C1 segment of cervical spinal cord (tissue), 14 donors: ENCODE results near the gene ACSL4.
A peak's percentile ranks its signal among the peaks of the same experiment; 100 is the strongest.
"Not testable (repeated sequence)": the region's sequence is repeated elsewhere in the genome, so short reads cannot be mapped to it uniquely, and the experiment has no call there.

Experiments
- DNase-seq, 14 donors: peaks; one replicate each; lab custom pipeline; 2025; lab: John Stamatoyannopoulos, UW

The ACSL4 gene

DNA sequence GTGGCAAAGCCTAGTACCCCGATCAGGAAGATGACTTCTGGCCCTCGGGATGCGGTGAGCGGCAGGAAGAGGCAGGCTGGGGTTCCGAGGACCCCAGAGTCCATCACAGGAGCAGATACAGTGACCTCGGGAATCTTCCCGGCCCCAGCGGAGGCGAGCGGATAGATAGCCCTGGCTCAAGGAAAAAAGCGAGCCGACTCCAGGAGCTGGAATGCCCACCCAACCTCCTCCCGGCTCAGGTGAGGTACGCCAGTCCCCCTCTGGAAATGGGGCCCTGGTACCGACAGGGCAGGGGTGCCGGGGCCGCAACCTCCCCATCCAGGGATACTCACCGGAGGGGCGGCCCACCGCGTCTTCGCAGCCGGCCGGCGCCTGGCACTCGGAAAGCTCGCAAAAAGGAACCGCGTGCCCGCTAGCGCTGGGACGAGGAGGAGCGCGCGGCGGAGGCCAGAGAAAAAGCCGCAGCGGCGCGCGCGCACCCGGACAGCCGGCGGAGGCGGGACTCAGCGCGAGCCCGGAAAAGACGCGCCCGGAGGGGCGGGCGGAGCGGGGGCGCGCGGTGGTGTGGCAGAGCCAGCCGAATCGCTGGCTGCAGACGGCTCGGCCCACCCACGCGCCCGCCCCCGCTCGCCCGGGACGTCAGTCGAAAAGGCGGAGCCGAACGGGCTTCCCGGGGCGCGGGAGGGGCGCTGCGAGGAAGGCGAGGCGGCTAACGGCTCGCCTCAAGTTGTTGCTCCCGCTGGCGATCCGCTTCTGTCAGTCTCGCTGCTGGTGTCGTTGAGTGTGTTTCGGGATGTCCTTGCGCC lies at the start of gene ACSL4:
Gene ACSL4, minus strand, starts transcription at position 451 of the 806 bp plus-strand sequence. CDS start 49,894 bp downstream, outside the sequence.
- peak; percentile 10 to 85 (median 67) for DNase-seq

DNA sequence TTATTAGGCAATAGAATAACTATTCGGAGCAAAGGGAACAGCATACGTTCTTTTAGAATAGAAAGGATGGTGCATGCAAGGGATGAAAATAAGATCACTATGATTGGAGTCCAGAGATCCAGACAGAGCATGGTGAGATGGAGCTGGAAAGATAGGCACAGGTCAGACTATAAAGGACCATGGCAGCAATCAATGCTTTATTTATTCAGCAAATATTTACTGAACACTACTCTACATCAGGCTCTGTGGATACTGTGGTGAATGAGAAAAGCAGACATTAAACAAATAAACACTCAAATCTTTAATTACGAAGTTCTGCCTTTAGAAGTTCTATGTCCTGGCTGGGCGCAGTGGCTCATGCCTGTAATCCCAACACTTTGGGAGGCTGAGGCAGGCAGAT lies 44.7 kb upstream of the ACSL4 start:
- DNase-seq = no peak

DNA sequence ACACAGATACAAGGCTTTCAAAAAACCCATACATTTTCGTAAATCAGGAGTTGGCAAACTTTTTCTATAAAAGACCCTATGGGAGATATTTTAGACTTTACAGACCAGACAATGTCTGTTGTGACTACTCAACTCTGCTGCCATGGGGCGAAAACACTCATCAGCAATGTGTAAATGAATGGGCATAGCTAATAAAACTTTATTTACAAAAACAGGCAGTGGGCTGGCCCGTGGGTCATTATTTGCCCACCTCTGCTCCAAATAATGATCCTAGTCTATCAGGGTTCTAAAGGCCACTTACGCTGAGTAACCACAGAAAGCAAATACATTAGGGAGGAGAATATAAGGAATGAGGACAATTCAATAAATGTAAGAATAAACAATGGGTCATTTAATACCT lies 43.9 kb upstream of the ACSL4 start:
- DNase-seq = no peak

DNA sequence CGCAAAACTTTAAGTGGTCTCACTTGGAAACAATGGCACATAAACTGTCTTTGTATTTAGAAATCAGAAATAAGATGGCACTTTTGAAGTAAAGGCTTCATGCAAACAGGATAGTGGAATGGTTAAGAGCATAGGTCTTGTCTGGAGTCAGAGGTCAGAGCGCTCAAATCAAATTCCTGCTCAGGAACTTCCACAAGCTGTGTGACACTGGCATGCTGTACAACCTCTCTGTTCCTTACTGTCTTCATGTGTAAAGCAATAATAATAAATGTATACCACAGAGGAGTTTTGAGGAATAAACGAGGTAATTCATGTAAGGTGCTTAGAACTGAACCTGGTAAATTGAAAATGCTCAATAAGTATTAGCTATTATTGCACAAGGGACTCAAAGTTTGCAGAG lies 43.4 kb upstream of the ACSL4 start:
- no peak for DNase-seq

DNA sequence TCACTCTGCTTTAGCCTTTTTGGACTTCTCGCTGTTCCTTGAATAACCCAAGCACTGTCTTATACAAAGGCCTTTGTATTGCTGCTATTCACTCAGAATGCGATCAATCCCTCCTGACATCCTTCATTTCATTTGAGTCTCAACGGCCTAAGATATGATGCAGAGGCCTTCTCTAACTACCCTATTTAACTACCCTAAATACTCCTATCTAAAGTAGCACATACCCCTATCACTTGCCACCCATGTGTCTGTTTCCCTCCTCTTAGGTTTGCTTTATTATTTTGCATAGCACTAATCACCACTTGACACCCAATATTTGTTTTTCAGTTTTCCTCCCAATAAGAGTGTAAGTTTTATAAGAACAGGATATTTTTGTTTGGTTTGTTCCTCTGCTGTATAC lies 42.3 kb upstream of the ACSL4 start:
- DNase-seq = no peak

DNA sequence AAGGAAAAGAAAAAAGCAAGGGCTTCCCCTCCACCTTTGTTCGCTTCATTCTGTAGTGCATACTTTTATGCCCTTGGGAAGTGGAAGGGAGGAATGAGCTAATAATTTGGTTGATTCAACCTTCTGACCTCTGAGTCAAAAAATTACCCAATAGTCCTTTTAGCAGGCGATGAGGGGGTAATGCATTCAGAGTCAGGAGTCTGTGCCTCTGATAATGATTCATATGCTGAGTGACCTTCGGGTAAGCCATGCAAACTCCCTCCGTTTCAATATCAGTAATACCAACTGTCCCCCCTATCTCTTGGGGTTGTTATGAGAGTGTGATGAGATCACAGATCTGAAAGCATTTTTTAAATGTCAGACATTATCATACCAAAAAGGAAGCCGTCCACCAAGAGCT lies 41.6 kb upstream of the ACSL4 start:
- DNase-seq = no peak

DNA sequence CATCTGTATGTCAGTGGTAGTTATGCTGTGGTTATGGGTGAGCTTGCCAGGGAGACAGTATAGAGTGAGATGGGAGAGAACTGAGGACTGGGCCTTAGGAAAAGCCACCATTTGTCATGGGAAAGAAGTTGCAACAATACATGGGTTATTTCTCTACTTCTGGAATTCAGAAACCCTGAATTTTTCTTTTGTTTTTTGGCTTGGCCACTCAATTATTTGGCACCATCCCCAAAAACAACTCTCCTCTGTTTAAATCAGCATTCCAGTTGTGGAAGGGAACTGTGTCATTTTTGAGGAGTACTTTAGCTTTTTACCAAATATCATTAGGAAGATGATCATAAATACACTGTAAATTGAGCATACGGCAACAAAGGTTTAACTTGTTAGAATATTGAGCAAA lies 41.1 kb upstream of the ACSL4 start:
- DNase-seq = no peak

DNA sequence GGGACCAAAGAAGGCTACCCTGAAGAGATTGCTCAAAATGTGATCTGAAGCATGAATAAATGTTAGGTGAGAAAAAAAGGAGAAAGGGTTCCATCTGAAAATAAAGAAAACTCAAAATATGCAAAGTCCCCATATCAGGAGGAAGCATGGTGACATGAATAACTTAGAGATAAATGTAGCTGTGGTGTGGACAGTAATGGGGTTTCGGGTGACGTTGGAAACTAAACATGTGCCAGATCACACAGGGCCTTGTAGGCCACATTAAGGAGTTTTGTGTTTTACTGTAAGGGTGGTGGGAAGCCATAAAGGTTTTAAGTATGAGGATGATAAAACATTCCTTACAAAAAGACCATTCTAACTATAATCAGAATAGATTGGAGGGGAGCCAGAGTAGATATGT lies 40.3 kb upstream of the ACSL4 start:
- no peak for DNase-seq

DNA sequence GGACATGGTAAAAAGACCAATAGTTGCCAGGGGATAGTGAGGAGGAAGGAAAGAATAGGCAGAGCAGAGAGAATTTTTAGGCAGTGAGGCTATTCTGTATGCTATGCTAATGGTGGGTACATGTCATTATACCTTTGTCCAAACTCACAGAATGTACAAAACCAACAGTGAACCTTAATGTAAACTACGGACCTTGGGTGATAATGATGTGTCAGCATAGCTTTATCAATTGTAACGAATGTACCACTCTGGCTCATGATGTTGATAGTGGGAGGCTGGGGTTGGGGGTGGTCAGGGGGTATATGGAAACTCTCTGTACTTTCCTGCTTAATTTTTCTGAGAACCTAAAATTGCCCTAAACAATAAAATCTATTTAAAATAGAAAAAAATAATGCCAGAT lies 37.7 kb upstream of the ACSL4 start:
- DNase-seq = no peak

DNA sequence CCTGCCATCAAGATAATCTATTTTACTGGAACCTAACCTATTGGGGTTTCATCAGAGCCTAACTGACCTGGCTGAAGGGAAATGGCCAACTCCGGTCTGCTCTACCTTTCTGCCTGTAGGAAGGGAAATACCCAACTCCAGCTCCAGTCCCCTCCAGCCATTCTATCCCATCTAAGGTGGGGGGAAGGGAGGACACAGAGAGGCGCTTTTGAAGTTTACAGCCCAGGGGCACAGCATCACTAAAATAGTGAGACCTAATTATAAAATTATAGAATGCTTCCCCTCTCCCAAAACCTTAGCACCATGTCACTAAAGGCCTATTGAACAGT lies 27.8 kb upstream of the ACSL4 start:
- DNase-seq = no peak

DNA sequence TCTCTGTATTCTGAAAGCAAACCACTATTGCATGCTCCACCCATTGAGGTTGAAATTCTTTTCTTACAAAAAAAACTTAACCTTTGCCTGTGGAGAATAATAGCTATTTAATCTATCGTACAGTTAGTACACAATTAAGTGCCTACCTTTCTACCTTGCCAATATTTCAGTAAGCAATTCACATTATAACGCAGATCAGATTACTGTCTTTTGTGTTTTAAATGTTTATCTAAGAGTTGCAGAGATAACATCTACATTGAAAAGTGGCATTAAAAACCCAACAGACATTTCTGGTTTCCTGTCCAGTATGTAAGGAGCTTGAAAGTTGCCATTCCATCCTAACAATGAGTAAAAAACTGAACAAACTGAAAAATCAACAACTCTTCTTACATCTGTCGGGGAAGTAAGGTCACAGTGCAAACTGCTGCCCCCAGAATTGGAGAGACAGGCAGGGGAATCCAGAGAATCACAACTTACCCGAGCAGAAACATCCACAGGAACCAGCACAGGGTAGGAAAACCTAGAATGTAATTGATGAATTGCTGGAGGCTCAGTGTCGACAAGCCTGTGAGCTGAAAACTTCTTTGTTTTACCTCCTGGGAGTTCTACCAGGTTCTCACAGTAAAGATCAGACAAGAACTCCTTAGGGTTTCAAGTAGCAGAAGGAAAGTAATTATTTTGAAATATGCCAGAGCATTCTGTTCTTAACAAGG lies 27.3 kb upstream of the ACSL4 start:
- DNase-seq = no peak

DNA sequence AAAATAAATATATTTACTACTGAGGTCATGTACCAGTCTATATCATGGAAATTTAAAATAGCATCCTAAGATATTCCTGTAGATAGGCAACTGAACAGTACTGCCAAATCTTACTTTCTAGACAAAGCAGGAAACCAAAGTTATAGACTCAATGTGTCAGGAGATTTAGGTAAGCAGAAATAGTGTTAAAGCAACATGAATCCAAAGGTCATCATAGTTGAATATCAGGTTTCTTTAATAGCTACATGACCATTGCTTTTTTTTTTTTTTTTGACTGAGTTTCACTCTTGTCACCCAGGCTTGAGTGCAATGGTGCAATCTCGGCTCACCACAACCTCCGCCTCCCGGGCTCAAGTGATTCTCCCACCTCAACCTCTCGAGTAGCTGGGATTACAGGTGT lies 20.2 kb upstream of the ACSL4 start:
- DNase-seq = no peak

DNA sequence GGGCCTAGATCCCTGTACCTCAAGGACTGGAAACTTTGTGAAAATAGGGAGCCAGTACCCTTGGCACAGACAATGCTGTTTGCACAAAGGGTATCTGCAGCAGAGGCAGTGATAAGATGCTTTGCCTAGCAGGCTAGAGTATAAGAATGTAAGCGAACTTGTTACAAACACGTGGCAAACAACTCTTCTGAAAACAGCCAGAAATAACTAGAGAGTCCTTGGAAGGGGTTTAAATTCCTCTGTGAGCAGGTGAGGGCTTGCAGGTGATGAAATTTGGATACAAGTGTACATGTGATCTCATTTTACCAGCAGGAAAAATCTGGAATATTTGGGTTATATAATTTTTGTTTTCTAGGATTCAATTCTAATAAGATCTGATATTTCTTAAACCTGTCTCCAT lies 18.6 kb upstream of the ACSL4 start:
- DNase-seq = no peak

DNA sequence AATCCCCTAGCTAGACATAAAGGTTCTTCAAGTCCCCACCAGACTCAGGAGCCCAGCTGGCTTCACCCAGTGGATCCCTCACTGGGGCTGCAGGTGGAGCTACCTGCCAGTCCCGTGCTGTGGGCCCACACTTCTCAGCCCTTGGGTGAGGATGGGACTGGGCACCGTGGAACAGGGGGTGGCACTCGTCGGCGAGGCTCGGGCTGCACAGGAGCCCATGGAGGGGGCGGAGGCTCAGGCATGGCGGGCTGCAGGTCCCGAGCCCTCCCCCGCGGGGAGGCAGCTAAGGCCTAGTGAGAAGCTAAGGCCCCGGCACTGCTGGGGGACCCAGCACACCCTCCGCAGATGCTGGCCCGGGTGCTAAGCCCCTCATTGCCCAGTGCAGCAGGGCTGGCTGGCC lies 16.1 kb upstream of the ACSL4 start:
- no peak for DNase-seq

DNA sequence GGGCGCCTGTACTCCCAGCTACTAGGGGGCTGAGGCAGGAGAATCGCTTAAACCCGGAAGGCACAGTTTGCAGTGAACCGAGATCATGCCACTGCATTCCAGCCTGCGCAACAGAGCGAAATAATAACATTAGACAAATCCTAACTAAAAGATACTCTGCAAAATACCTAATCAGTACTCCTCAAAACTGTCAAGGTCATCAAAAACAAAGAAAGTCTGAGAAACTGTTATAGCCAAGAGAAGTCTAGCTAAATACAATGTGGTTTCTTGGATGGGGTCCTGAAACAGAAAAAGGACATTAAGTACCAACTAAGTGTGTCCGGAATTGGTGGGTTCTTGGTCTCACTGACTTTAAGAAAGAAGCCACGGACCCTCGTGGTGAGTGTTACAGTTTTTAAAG lies 14.6 kb upstream of the ACSL4 start:
- DNase-seq = no peak

DNA sequence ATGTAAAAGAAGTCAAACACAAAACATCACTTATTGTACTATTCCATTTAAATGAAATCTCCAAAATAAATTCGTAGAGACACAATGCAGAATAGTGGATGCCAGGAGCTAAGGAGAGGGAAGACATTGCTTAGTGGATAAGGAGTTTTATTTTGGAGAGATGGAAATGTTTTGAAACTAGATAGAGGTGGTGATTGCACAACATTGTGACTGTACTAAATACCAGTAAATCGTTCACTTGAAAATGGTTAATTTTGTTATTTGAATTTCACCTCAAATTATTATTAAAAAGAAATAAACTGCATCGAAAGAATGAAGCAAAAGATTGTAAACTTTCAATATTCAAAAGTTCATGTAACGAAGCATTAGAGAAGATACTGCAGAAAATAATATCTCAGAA lies 9.7 kb upstream of the ACSL4 start:
- DNase-seq = no peak

DNA sequence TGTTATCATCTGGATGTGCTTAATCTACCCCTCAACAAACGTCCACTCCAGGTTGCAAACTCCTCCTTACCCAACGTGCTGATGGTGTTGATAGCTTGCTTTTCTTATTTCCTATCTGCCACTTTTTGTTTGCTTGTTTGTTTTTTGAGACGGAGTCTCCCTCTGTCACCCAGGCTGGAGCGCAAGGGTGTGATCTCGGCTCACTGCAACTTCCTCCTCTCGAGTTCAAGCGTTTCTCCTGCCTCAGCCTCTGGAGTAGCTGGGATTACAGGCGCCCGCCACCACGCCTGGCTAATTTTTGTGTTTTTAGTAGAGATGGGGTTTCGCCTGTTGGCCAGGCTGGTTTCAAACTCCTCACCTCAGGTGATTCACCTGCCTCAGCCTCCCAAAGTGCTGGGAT lies 7.8 kb upstream of the ACSL4 start:
- DNase-seq = not testable (repeated sequence)

DNA sequence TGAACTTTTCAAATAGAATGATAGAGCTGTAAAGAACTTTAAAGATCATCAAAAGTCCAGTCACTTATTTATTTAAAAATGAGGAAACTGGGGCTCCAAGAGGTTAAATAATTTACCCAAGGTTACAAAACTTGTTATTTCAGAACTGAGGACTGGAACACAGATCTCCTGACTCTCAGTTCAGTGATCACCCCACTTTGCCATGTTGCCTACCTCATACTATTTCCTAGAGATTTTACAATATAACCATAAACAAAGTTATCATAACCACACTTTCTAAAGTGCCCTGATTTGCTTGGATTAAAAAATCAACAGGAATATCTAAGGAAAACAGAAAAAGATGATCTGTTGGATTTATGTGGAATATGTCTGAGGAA lies 7.4 kb upstream of the ACSL4 start:
- DNase-seq = no peak

DNA sequence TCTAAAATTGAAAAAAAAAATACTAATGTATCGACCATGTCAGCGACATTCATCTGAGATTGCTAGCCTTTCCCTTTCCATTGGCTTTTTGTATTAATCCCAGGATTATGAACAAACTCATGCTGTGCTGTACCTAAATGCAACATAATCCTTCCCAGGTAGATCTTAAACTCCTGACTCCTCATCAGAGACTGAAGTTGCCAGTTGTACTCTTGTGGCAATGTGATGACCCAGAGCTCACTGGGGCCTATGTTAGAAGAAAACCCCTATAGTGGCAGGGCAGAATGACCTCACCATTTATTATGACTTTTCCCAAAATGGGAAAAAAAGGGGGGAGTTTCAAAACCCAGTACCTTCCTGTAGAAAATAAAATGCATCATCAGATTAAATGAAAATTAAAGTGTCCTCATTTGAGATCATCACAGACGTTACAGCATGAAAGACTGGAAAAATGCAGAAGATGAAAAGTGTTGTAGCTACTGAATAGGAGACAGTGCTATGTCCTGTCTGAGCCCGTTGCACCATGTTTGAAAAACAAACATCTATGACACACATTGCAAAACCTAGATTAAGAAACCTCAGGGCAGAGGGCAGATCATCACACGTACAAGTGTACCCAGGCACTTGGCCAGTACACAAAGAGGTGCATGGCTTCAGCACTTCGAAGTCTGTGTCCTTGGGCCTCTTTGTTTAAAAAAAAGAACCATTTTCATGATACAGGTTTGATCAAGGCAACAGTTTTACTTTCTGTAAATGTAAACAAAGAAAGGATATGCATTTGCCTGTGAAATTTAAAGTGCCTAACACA lies 6.8 kb upstream of the ACSL4 start:
- DNase-seq = no peak

DNA sequence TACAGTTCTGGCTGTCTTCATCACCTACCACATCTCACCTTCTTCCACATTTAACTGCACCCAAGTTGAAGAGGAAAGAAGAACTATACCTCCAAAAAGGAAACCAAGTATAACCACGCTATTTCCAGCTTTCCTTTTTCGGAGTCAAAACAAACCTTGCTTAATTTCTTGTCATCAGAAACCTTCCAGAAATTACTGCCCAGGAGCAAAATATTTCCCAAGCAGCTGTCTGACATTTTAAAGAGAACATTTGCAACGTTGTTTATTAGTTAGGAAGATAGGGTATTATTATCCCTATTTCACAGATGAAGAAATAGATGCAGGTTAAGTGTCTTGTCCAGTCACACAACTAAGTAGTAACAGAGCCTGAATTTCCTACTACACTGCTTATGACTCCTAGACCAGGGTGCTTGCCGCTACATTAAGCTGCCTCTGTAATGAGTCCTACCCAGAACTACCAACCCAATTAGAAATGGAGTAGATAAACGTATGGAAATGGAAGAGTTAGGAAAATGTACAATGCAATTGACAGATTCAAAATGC lies 2.2 kb upstream of the ACSL4 start:
- no peak for DNase-seq

DNA sequence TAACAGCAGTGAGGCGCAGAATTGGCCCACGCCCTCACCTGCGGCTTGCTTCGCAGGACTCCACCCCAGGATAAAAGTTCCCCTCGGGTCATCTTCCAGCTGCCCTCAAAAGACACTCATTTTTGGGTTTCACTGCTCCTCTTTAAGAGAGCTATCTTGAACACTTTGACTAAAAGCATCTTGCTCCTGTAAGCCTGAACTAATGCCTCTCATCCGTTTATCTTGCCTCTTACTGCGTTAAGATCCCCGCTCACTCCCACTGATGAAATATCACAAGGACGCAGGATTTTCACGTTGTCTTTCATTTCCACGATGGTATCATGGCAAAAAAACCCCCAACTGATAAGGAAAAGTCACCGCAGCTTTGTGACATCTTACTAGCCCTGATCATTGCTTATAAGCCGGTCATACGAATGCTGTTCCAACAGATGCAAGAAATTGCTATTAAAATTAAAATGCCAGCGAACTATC lies 591 bp upstream of the ACSL4 start:
- no peak for DNase-seq
